T-cell (primary cell): ENCODE measurements around the gene HSD17B1. TPM values are rescaled to one million over a fixed set of nuclear protein-coding genes. Genes with fewer than 3 reads are reported as not detected.

Source experiments
- ATAC-seq, 4 experiments: fragments of 200-7000 bp in 3 of 4; fragments of 150-1000 bp in 1 of 4; cut with Tn5 transposase; replicated peaks in 1 of 4; 1 replicate in 3 of 4; 2 replicates in 1 of 4; pipeline ENCODE4 v1.10.0; 2021; ENCODE audit warnings: moderate library complexity in 3 of 4, mild to moderate bottlenecking in 2 of 4, moderate number of reproducible peaks in 1 of 4
- CTCF ChIA-PET, 2 donors: fragments of 300-600 bp; sonication (Branson Sonifier 250); formaldehyde crosslinking; loops; one replicate each; lab custom pipeline; 2022; ENCODE audit warnings: antibody characterized with exemption in 2 of 2; lab: Charles Lee
- POLR2A ChIA-PET, 2 donors: fragments of 300-600 bp; sonication (Branson Sonifier 250); formaldehyde crosslinking; loops; one replicate each; lab custom pipeline; 2022; ENCODE audit warnings: antibody characterized with exemption in 2 of 2; lab: Charles Lee
- DNase-seq, 35 experiments: peaks; one replicate each; pipeline versions ENCODE4 v3.0.0 to v3.0.0-alpha.2; 2013 to 2023
- H3K27ac ChIP-seq: one replicate; pipeline ENCODE4 v1.5.1; 2013; ENCODE audit warnings: low read length
- H3K27me3 ChIP-seq, 2 experiments: replicated peaks in 1 of 2; 1 replicate in 1 of 2; 2 replicates in 1 of 2; pipeline versions ENCODE4 v1.6.1 to v1.7.0; 2013; ENCODE audit warnings: low read length in 1 of 2, mixed read lengths in 1 of 2; ENCODE audit not compliant: control insufficient read depth in 2 of 2, insufficient read depth in 2 of 2; ENCODE audit errors: extremely low read depth in 1 of 2
- H3K36me3 ChIP-seq, 2 donors: 1 replicate in 1 of 2; 2 replicates in 1 of 2; pipeline versions ENCODE4 v1.6.1 to v1.7.0; 2013; ENCODE audit warnings: low read length in 1 of 2; ENCODE audit not compliant: control insufficient read depth in 2 of 2, insufficient read depth in 1 of 2; ENCODE audit errors: extremely low read depth in 1 of 2
- H3K4me1 ChIP-seq, 2 experiments: 1 replicate in 1 of 2; 2 replicates in 1 of 2; pipeline versions ENCODE4 v1.6.1 to v1.7.0; 2013; ENCODE audit warnings: low read length in 2 of 2, mixed read lengths in 1 of 2; ENCODE audit not compliant: insufficient read depth in 2 of 2, control insufficient read depth in 1 of 2; ENCODE audit errors: extremely low read depth in 1 of 2
- H3K4me3 ChIP-seq, 2 donors: 1 replicate in 1 of 2; 2 replicates in 1 of 2; pipeline versions ENCODE4 v1.5.1 to v1.7.0; 2013; ENCODE audit warnings: mild to moderate bottlenecking in 2 of 2, low read length in 1 of 2, moderate library complexity in 1 of 2; ENCODE audit not compliant: control insufficient read depth in 1 of 2; ENCODE audit errors: extremely low read depth in 1 of 2
- H3K9me3 ChIP-seq: 2 replicates; pipeline ENCODE4 v1.7.0; 2013
- H3K27ac Mint-ChIP-seq, 2 donors: one replicate each; pipeline ENCODE4 v1.8.0; 2020 to 2021; ENCODE audit warnings: mild to moderate bottlenecking in 2 of 2, mixed read lengths in 2 of 2
- H3K27me3 Mint-ChIP-seq, 2 donors: one replicate each; pipeline ENCODE4 v1.8.0; 2021 to 2022; ENCODE audit warnings: mixed read lengths in 2 of 2
- H3K36me3 Mint-ChIP-seq: one replicate; pipeline ENCODE4 v1.8.0; 2021; ENCODE audit warnings: mixed read lengths
- H3K4me1 Mint-ChIP-seq, 3 donors: one replicate each; pipeline ENCODE4 v1.8.0; 2020 to 2022; ENCODE audit warnings: mixed read lengths in 3 of 3, mild to moderate bottlenecking in 1 of 3
- H3K4me3 Mint-ChIP-seq, 3 donors: one replicate each; pipeline ENCODE4 v1.8.0; 2020 to 2022; ENCODE audit warnings: mild to moderate bottlenecking in 3 of 3, mixed read lengths in 3 of 3, moderate library complexity in 3 of 3
- H3K9me3 Mint-ChIP-seq, 3 donors: one replicate each; pipeline ENCODE4 v1.8.0; 2020 to 2022; ENCODE audit warnings: mixed read lengths in 3 of 3
- WGBS: methylation state at CpG from one replicate; pipeline ENCODE4 v1.1.5; 2013; ENCODE audit warnings: missing lambda C conversion rate; ENCODE audit not compliant: insufficient coverage; 5-methylcytosine and 5-hydroxymethylcytosine counted together
- total RNA-seq, 35 experiments: library from RNA in 6 of 35; stranded (reverse) in 6 of 35; fragments of 120-200 nt in 1 of 35; gene quantifications; one replicate each; pipeline versions ENCODE4 v1.2.1 to v1.2.4 and lab custom pipeline; 2013 to 2026

Gene HSD17B1
- total RNA-seq, 5 donors from 2014 or later (not counting 1 experiment from before 2014, with no cell fraction given) = 1.2 to 2.2 (median 1.4) TPM

GRCh38 chr17:42579794-42580551, 27.2 kb downstream of the HSD17B1 start:
- H3K4me1 ChIP-seq = peaks cover 5 to 20% of the 10 kb centered on the region in 2 experiments
- no peak for DNase-seq
- no peak overlapping the region for H3K27ac ChIP-seq
- WGBS = 100% methylated on average over 1 of the region's 2 CpGs
- no peaks in the 10 kb centered on the region for H3K27me3 ChIP-seq
- CTCF ChIA-PET = interaction anchor here (0.7 to 3.6 kb wide), 4 partner anchors 25 to 1297 kb away, joined by 3 to 22 read pairs (median 3); partner anchors contain the start of genes RETREG3 (in 1 of the 2) and TUBG1 (in 1 of the 2)
- H3K9me3 ChIP-seq = no peaks in the 10 kb centered on the region
- Mint-ChIP-seq H3K27me3 (no peaks in the 10 kb centered on the region), H3K4me1 (peaks cover 29 to 38% (median 33%) of the 10 kb centered on the region in 3 donors), H3K36me3 (peaks cover 21% of the 10 kb centered on the region), H3K4me3 (peak overlapping the region in 1 of 3 donors; percentile 45), H3K27ac (peak overlapping the region in 1 of 2 donors; percentile 8), H3K9me3 (no peaks in the 10 kb centered on the region)
- ATAC-seq = no peak
- peaks cover 18 to 52% of the 10 kb centered on the region in 2 donors for H3K36me3 ChIP-seq
- POLR2A ChIA-PET = no interaction called here
- no peak overlapping the region for H3K4me3 ChIP-seq

GRCh38 chr17:42581744-42582270, 29.1 kb downstream of the HSD17B1 start:
- Mint-ChIP-seq H3K27ac (no peak overlapping the region), H3K4me3 (no peak overlapping the region), H3K4me1 (peaks cover 23 to 26% (median 24%) of the 10 kb centered on the region in 3 donors), H3K9me3 (no peaks in the 10 kb centered on the region), H3K36me3 (peaks cover 33% of the 10 kb centered on the region), H3K27me3 (no peaks in the 10 kb centered on the region)
- no peaks in the 10 kb centered on the region for H3K9me3 ChIP-seq
- ATAC-seq (no peak), DNase-seq (no peak)
- 91% methylated on average over 6 of the region's 10 CpGs for WGBS
- H3K4me3 ChIP-seq = no peak overlapping the region
- peaks cover 5 to 19% of the 10 kb centered on the region in 2 experiments for H3K4me1 ChIP-seq
- H3K27me3 ChIP-seq = no peaks in the 10 kb centered on the region
- CTCF ChIA-PET = no interaction called here
- no peak overlapping the region for H3K27ac ChIP-seq
- POLR2A ChIA-PET = interaction anchor here in 1 of 2 donors (0.6 kb wide), 2 partner anchors 13 to 840 kb away, joined by 4 to 5 read pairs; no protein-coding TSS in a partner anchor
- H3K36me3 ChIP-seq = peaks cover 25 to 69% of the 10 kb centered on the region in 2 donors

GRCh38 chr17:42584880-42585279, 32.2 kb downstream of the HSD17B1 start:
- no peaks in the 10 kb centered on the region for H3K27me3 Mint-ChIP-seq
- DNase-seq (no peak), ATAC-seq (no peak)
- no peaks in the 10 kb centered on the region for H3K9me3 ChIP-seq
- ChIA-PET CTCF (no interaction called here), POLR2A (interaction anchor here in 1 of 2 donors (0.6 kb wide), 1 partner anchor 27 kb away, joined by 5 read pairs; no protein-coding TSS in a partner anchor)
- no peak overlapping the region for H3K27ac ChIP-seq
- peaks cover 50% of the 10 kb centered on the region for H3K36me3 Mint-ChIP-seq
- no peak overlapping the region for H3K27ac Mint-ChIP-seq
- peaks cover under 1 to 8% (median 3%) of the 10 kb centered on the region in 3 donors for H3K4me1 Mint-ChIP-seq
- peaks cover 25 to 92% of the 10 kb centered on the region in 2 donors for H3K36me3 ChIP-seq
- H3K9me3 Mint-ChIP-seq = no peaks in the 10 kb centered on the region
- no peaks in the 10 kb centered on the region for H3K4me1 ChIP-seq
- no peak overlapping the region for H3K4me3 Mint-ChIP-seq
- 98% methylated on average over 7 of the region's 9 CpGs for WGBS
- H3K4me3 ChIP-seq = no peak overlapping the region
- no peaks in the 10 kb centered on the region for H3K27me3 ChIP-seq

GRCh38 chr17:42585353-42585752, 32.6 kb downstream of the HSD17B1 start:
- H3K4me1 Mint-ChIP-seq = peaks cover 0 to 8% (median 3%) of the 10 kb centered on the region in 3 donors
- H3K9me3 Mint-ChIP-seq = no peaks in the 10 kb centered on the region
- Histone ChIP-seq H3K4me1 (no peaks in the 10 kb centered on the region), H3K27ac (no peak overlapping the region), H3K9me3 (no peaks in the 10 kb centered on the region), H3K4me3 (no peak overlapping the region), H3K36me3 (peaks cover 28 to 92% of the 10 kb centered on the region in 2 donors), H3K27me3 (no peaks in the 10 kb centered on the region)
- peaks cover 47% of the 10 kb centered on the region for H3K36me3 Mint-ChIP-seq
- H3K27ac Mint-ChIP-seq = no peak overlapping the region
- 71% methylated on average over 1 of the region's 1 CpG for WGBS
- ChIA-PET CTCF (no interaction called here), POLR2A (interaction anchor here in 1 of 2 donors (0.6 kb wide), 1 partner anchor 27 kb away, joined by 5 read pairs; no protein-coding TSS in a partner anchor)
- H3K27me3 Mint-ChIP-seq = no peaks in the 10 kb centered on the region
- H3K4me3 Mint-ChIP-seq = no peak overlapping the region
- ATAC-seq (no peak), DNase-seq (no peak)

GRCh38 chr17:42586514-42587230, 33.9 kb downstream of the HSD17B1 start:
- WGBS = 98% methylated on average over 4 of the region's 7 CpGs
- peak overlapping the region in 1 of 2 donors; percentile 64 for H3K27ac Mint-ChIP-seq
- no peaks in the 10 kb centered on the region for H3K9me3 Mint-ChIP-seq
- ATAC-seq = no peak
- H3K27me3 ChIP-seq = no peaks in the 10 kb centered on the region
- peaks cover 53% of the 10 kb centered on the region for H3K36me3 Mint-ChIP-seq
- no peak for DNase-seq
- H3K27me3 Mint-ChIP-seq = no peaks in the 10 kb centered on the region
- no peak overlapping the region for H3K27ac ChIP-seq
- POLR2A ChIA-PET = interaction anchor here in 1 of 2 donors (0.6 kb wide), 1 partner anchor 38 kb away, joined by 3 read pairs; no protein-coding TSS in a partner anchor
- no peaks in the 10 kb centered on the region for H3K9me3 ChIP-seq
- H3K4me3 Mint-ChIP-seq = no peak overlapping the region
- H3K36me3 ChIP-seq = peaks cover 28 to 95% of the 10 kb centered on the region in 2 donors
- no peaks in the 10 kb centered on the region for H3K4me1 ChIP-seq
- H3K4me1 Mint-ChIP-seq = peaks cover 0 to 9% (median 5%) of the 10 kb centered on the region in 3 donors
- CTCF ChIA-PET = interaction anchor here in 1 of 2 donors (0.6 kb wide), 2 partner anchors 9 to 363 kb away, joined by 3 to 7 read pairs; partner anchors contain the start of gene PSMC3IP
- no peak overlapping the region for H3K4me3 ChIP-seq

GRCh38 chr17:42590886-42591285, 38.2 kb downstream of the HSD17B1 start:
- Histone ChIP-seq H3K36me3 (peaks cover 10 to 59% of the 10 kb centered on the region in 2 donors), H3K4me1 (no peaks in the 10 kb centered on the region), H3K4me3 (no peak overlapping the region), H3K9me3 (no peaks in the 10 kb centered on the region), H3K27ac (no peak overlapping the region), H3K27me3 (no peaks in the 10 kb centered on the region)
- WGBS = 86% methylated on average over 1 of the region's 2 CpGs
- ATAC-seq = no peak
- DNase-seq = no peak
- H3K4me3 Mint-ChIP-seq = no peak overlapping the region
- no peaks in the 10 kb centered on the region for H3K9me3 Mint-ChIP-seq
- CTCF ChIA-PET = interaction anchor here (0.6 to 2.3 kb wide), 2 partner anchors 11 to 13 kb away, joined by 3 to 8 read pairs; partner anchors contain the start of gene PSMC3IP (in 1 of the 2)
- H3K27ac Mint-ChIP-seq = peak overlapping the region in 1 of 2 donors; percentile 16
- no peaks in the 10 kb centered on the region for H3K27me3 Mint-ChIP-seq
- POLR2A ChIA-PET = no interaction called here
- peaks cover 0 to 22% (median 12%) of the 10 kb centered on the region in 3 donors for H3K4me1 Mint-ChIP-seq
- peaks cover 32% of the 10 kb centered on the region for H3K36me3 Mint-ChIP-seq
